ENCODE results near the gene TRMT10B. TPM values are rescaled to one million over a fixed set of nuclear protein-coding genes. Genes with fewer than 3 reads are reported as not detected.

Gene TRMT10B, protein sequence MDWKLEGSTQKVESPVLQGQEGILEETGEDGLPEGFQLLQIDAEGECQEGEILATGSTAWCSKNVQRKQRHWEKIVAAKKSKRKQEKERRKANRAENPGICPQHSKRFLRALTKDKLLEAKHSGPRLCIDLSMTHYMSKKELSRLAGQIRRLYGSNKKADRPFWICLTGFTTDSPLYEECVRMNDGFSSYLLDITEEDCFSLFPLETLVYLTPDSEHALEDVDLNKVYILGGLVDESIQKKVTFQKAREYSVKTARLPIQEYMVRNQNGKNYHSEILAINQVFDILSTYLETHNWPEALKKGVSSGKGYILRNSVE
- 1.7 and 2.0 TPM in 2 replicates for total RNA-seq

DNA sequence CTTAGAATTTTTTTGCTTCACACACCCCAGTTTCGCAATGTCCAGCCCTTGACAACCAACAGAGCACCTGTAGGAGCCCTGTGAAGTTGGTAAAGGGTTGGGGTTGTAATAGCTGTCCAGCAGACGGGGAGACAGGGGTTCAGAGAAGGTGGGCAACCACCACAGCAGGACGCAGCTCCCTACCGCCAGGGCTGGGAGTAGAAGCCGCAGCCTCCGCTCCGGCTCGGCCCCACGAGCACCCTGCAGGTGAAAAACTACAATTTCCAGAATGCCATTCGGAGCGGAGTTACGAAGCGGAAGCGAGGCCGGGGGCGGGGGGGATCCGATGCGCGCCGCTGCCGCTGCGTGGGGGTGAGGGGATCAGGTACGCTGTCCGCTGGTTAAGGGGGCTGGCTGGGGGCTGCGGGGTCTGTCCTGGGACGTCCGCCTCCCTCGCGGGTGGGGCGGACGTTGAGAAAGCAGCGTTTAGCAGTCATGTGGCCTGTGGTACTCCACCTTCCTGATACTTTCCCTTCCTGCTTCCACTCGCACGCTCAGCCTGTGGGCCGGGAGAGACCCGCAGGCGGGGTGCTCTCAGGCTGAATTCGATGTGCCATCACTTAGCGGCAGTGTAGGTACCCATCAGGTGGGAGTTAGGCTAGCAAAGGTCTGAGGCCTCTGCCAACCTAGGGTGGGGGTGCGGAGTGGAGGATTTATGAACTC is at the start of gene TRMT10B:
Gene TRMT10B (plus strand): TSS at position 317 of the 702 bp plus-strand sequence. CDS start 8,127 bp downstream, outside the sequence.

DNA sequence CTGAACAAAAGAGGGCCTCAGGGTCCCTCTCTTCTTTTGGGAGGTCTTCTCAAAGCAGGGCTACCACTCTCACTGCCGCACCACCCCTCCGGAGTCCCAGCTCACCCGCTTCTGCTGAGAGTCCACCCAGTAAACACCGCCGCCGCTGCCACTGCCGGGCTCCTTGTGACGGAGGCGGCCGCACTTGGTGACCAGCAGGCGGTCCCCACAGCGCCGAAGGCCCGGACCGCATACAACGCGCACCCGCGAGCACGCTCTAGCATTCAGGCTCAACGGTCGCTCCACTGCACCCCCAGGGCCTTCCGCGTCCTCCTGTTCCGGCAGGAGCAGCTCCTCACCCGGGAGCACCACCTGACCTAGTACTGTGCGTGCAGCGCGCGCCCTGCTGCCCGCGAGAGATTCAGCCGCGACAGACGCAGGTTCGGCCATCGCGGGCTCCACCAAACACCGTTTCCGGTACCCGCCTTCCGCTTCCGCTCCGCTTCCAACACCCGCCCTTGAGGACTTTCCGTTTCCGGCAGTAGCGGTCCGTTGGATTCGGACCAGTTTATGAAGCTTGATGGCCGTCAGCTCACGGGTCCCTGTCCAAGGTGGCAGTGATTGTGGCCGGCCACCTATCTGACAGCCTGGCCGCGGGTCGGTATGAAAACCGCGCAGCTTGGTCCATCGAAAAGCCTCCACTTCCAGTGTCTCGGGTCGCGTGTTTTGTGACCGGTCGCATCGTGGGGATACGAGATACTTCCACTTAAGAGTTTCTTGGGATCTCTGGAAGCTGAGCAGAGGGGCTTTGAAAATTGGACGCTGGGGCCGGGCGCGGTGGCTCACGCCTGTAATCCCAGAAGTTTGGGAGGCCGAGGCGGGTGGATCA is 31.2 kb downstream of the TRMT10B start, which contains the start of gene EXOSC3:
Gene EXOSC3 (minus strand): TSS at position 449 of the 868 bp plus-strand sequence. CDS start 20 bp downstream, at position 429.

DNA sequence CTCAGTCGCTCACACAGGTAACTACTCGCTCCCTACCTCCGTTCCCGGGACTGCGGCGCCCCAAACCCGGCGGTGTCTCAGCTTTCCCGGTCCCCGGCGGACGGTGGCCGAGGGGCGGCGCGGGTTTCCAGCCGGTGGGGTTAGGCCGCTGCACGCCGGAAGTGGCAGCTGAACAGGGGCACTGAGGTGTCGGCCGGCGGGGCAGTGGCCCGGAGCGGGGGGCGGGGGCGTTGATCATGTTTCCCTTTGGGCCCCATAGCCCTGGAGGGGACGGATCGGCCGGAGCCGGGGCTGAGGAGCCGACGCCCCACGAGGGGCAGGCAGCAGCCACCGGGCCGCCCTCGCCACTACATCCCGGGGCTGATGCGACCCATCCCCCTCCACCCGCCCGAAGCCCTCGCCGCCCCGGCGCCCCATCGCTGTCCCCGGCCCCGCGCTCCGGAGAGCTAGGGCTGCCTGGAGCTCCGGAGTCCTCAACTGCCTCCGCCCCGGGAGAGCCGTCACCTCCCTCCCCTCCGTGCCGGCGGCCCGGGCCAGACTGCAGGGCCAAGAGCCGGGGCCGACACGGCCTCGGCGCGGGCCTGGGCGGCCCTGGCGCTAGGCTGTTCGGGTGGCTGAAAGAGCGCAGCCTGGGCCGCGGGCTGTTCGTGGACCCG is 47.2 kb downstream of the TRMT10B start, which contains the start of gene DCAF10:
Gene DCAF10 (plus strand): TSS at position 167 of the 656 bp plus-strand sequence. CDS start 70 bp downstream, at position 237.

Other genes starting within 250 kb of the TRMT10B start
- gene FBXO10, start 177.4 kb upstream of the TRMT10B start, total RNA-seq = 10.1 and 15.0 TPM in 2 replicates
- gene TOMM5, start 161.2 kb upstream of the TRMT10B start, total RNA-seq = 66.2 and 102 TPM in 2 replicates
- gene FRMPD1, start 102.9 kb upstream of the TRMT10B start, total RNA-seq = under 0.01 TPM in 1 of 2 replicates, not detected in the other
- gene EXOSC3, start 31.3 kb downstream of the TRMT10B start, total RNA-seq = 17.9 and 23.5 TPM in 2 replicates
- 15.8 and 18.0 TPM in 2 replicates for gene DCAF10, start 47.0 kb downstream of the TRMT10B start, total RNA-seq
- gene SLC25A51, start 150.3 kb downstream of the TRMT10B start, total RNA-seq = 62.3 and 83.0 TPM in 2 replicates

All from dermis lymphatic vessel endothelial cell (primary cell).